ENCODE results near the gene MPP2.

DNA sequence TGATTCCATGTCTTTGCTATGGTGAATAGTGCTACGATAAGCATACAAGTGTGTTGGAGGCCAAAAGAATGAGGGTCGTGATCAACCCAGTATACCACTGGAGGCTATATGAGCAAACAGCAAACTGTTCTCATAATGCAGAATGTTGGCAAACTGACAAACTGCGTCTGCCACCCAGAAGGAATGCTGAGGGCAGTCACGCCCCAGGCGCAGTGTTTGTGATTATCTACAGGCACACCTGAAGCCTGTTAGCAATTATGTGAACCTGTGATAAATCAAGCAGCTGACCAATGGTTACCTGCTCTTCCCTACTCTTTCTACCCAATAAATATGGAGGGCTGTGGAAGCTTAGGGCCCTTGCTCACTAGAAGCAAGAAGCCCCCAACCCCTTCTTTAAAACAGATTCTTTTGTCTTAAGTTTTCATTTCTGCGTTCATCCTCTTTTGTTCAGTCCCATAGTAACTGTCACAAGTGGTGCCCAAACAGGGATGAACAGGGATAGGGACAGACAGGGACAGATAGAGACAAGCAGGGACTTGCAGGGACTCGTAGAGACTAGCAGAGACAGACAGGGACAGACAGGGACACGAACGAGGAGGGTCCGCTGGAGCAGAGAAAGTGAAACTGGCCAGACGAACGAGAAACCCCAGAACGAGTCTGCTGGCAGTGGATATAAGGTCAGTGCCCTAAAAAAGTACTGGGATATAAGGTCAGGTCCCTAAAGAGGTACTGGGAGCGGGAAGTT is 35.2 kb downstream of the MPP2 start:
- TF ChIP-seq, protein P1, sequence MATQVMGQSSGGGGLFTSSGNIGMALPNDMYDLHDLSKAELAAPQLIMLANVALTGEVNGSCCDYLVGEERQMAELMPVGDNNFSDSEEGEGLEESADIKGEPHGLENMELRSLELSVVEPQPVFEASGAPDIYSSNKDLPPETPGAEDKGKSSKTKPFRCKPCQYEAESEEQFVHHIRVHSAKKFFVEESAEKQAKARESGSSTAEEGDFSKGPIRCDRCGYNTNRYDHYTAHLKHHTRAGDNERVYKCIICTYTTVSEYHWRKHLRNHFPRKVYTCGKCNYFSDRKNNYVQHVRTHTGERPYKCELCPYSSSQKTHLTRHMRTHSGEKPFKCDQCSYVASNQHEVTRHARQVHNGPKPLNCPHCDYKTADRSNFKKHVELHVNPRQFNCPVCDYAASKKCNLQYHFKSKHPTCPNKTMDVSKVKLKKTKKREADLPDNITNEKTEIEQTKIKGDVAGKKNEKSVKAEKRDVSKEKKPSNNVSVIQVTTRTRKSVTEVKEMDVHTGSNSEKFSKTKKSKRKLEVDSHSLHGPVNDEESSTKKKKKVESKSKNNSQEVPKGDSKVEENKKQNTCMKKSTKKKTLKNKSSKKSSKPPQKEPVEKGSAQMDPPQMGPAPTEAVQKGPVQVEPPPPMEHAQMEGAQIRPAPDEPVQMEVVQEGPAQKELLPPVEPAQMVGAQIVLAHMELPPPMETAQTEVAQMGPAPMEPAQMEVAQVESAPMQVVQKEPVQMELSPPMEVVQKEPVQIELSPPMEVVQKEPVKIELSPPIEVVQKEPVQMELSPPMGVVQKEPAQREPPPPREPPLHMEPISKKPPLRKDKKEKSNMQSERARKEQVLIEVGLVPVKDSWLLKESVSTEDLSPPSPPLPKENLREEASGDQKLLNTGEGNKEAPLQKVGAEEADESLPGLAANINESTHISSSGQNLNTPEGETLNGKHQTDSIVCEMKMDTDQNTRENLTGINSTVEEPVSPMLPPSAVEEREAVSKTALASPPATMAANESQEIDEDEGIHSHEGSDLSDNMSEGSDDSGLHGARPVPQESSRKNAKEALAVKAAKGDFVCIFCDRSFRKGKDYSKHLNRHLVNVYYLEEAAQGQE (IDR thresholded peaks at IDR 0.05; ENCODE audit: borderline replicate concordance in 1 of 2, low read depth in 1 of 2, low read length in 2 of 2): no peak
- TF ChIP-seq, protein P2, sequence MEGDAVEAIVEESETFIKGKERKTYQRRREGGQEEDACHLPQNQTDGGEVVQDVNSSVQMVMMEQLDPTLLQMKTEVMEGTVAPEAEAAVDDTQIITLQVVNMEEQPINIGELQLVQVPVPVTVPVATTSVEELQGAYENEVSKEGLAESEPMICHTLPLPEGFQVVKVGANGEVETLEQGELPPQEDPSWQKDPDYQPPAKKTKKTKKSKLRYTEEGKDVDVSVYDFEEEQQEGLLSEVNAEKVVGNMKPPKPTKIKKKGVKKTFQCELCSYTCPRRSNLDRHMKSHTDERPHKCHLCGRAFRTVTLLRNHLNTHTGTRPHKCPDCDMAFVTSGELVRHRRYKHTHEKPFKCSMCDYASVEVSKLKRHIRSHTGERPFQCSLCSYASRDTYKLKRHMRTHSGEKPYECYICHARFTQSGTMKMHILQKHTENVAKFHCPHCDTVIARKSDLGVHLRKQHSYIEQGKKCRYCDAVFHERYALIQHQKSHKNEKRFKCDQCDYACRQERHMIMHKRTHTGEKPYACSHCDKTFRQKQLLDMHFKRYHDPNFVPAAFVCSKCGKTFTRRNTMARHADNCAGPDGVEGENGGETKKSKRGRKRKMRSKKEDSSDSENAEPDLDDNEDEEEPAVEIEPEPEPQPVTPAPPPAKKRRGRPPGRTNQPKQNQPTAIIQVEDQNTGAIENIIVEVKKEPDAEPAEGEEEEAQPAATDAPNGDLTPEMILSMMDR (CRISPR knock-in tag; IDR thresholded peaks at IDR 0.05): no peak
- TF ChIP-seq RBM22 (optimal IDR thresholded peaks at IDR 0.05; ENCODE audit: low read length) (no peak), ZNF17 (CRISPR knock-in tag; IDR thresholded peaks at IDR 0.05) (no peak), IRF2 (CRISPR knock-in tag; IDR thresholded peaks at IDR 0.05) (no peak), CHD4 (IDR thresholded peaks at IDR 0.05; ENCODE audit: borderline replicate concordance, low read length) (no peak), CEBPB (IDR thresholded peaks at IDR 0.05; ENCODE audit: borderline replicate concordance, low read depth, low read length) (no peak), BCL3 (CRISPR knock-in tag; IDR thresholded peaks at IDR 0.05) (no peak), ZBTB7A (CRISPR knock-in tag; IDR thresholded peaks at IDR 0.05) (no peak), SMC3 (IDR thresholded peaks at IDR 0.05; ENCODE audit: low read length) (no peak)
- TF ChIP-seq, protein P3, sequence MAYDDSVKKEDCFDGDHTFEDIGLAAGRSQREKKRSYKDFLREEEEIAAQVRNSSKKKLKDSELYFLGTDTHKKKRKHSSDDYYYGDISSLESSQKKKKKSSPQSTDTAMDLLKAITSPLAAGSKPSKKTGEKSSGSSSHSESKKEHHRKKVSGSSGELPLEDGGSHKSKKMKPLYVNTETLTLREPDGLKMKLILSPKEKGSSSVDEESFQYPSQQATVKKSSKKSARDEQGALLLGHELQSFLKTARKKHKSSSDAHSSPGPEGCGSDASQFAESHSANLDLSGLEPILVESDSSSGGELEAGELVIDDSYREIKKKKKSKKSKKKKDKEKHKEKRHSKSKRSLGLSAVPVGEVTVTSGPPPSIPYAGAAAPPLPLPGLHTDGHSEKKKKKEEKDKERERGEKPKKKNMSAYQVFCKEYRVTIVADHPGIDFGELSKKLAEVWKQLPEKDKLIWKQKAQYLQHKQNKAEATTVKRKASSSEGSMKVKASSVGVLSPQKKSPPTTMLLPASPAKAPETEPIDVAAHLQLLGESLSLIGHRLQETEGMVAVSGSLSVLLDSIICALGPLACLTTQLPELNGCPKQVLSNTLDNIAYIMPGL (CRISPR knock-in tag; IDR thresholded peaks at IDR 0.05; ENCODE audit: borderline replicate concordance in 1 of 2, low read depth in 1 of 2): no peak

All from HepG2 (cell line).